Activated CD4-positive, alpha-beta T cell treated with anti-CD3 and anti-CD28 coated beads for 48 hours (primary cell): ENCODE data around the gene MMP3.

Source experiments
- DNase-seq: peaks from one replicate; pipeline ENCODE4 v3.0.0-alpha.2; 2020

The MMP3 gene

GRCh38 chr11:102788334-102788995 is 54.9 kb downstream of the MMP3 start:
- no peak for DNase-seq
